Right kidney (tissue), 1 donor: ENCODE results near the gene SPACA9.

Source experiments
- DNase-seq: peaks from one replicate; pipeline ENCODE4 v3.0.0-alpha.2; 2016

SPACA9 gene

DNA sequence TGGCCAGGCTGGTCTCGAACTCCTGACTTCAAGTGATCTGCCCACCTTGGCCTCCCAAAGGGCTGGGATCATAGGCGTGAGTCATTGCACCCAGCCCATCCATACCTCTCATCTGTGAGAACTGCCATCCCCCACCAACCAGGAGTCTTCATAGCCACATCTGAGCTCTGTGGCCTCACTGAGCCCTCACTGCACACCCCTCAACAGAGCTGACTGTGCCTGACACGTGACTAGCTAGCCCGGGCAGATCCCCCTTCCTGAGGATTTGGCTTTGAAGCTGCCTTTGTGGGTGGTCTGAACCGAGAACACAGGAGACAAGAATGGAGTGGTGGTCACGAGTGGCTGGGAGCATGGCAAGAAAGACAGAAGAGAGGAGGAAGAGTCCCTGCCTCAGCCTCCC lies 16.2 kb upstream of the SPACA9 start:
- DNase-seq = no peak

DNA sequence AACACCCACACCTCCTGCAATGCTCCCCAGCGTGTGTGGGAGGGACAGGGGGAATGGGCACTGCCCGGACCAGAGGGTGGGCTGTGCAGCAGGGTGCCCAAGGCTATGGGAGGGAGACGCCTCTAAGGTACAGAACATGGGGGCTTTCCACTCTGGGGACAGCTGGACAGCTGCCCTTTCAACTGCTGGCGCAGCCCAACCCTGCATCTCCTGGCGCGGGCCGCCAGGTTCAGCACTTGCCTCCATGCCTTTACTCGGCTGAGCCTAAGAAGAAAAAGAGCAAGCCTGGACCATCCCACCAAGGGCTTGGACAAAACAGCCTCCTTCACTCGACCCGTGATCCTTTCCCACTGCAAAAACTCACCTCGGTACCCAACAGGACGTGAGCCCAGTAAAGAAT lies 15.6 kb upstream of the SPACA9 start:
- no peak for DNase-seq

DNA sequence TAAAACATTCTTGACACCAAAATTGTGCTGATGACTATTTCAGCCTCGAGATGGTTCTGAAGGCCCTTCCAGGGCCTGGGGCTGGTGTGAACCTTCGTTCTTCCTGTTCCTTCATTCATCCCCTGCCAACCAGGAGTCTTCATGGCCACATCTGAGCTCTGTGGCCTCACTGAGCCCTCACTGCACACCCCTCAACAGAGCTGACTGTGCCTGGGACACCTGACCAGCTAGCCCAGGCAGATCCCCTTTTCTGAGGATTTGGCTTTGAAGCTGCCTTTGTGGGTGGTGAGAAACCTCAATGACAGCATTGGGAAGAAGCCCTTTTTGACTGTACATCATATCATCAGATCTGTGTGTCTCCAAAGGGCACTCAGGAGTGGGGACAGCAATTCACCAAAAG lies 14.4 kb upstream of the SPACA9 start:
- no peak for DNase-seq

DNA sequence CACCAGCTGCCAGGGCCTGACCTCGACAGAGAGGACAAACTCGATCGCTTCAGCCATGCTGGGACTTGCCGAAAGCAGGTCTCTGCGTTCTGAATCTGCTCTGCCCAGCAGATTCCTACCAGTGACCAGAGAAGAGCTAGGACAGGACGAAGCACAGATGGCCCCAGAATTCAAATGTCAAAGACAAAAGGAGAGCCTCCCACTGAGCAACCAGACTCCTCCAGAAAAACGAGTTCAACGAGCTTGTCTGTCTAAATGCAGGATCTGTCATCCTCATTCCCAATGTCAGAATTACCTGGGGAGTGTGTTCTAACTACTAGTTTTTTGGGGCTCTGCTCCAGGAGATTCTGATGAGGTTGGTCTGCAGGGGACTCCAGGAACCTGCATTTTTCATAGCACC lies 14.0 kb upstream of the SPACA9 start:
- DNase-seq = no peak

DNA sequence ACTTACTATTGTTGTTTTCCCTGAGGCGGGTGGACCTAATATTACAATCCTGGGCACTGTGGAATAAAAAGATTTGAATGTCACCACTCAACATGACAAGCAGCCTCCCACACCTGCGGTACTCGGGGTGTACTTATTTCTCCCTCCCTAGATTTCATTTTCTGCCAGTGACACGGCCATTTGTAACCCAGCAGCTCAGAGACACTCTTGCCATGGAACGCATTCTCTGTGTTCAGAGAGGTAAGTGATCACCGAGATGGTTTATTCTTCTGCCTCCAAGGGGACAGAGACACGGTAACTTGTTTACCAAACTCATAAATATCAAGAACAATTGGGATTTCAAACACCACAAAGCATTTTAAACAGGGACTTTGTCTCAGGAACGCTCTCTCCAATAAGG lies 11.8 kb upstream of the SPACA9 start:
- DNase-seq = no peak

GRCh38 chr9:132869266-132869665 lies 9.4 kb upstream of the SPACA9 start:
- no peak for DNase-seq

DNA sequence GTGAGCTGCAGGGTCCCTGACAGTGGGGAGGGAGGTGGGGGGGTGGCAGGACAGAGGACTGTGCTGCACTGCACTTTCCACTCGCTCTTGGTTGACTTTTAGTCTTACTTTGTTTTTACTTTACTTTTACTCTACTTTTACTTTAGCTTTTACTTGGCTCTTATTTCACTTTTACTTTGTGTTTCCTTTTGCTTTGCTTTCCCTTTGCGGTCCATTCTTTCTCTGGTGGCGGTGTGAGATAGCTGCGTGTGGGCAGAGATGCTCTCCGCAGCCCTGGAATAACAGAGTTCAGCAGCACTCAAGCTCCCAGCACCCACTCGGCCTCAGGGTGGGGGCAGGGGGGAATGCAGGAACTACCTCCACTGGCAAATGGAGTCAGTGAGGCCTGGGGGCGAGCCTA lies 5.3 kb upstream of the SPACA9 start:
- DNase-seq = no peak

DNA sequence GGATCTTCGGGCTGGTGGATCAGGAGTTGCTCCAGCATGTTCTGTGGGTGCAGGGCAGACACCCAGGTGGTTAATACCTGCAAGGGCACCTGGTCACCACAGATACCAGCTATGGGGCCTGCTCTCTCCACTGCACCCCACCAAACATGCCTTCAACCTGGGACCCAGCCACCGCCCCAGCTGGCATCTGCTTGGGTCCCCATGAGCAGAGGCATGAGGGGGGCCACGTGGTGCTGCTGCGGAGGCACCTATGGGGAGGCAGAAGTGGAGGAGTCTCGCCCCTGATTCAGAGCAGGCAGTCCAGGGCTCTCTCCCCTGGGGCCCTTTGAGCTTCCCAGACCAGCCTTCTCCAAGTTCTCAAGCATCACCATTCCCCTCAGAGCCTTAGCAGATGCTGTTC lies 3.5 kb upstream of the SPACA9 start:
- DNase-seq = no peak

- DNase-seq = no peak
These were observed 1.8 kb upstream of the SPACA9 start for GRCh38 chr9:132876849-132877248.

- DNase-seq = no peak
These were observed 1.3 kb upstream of the SPACA9 start for GRCh38 chr9:132877458-132877823.

- peak; percentile 94 for DNase-seq
These were observed 639 bp upstream of the SPACA9 start, which contains the start of gene AK8 for GRCh38 chr9:132877824-132878694. Gene AK8, minus strand, starts transcription at chr9:132878284. Its CDS starts 29 bp downstream, at chr9:132878255.

DNA sequence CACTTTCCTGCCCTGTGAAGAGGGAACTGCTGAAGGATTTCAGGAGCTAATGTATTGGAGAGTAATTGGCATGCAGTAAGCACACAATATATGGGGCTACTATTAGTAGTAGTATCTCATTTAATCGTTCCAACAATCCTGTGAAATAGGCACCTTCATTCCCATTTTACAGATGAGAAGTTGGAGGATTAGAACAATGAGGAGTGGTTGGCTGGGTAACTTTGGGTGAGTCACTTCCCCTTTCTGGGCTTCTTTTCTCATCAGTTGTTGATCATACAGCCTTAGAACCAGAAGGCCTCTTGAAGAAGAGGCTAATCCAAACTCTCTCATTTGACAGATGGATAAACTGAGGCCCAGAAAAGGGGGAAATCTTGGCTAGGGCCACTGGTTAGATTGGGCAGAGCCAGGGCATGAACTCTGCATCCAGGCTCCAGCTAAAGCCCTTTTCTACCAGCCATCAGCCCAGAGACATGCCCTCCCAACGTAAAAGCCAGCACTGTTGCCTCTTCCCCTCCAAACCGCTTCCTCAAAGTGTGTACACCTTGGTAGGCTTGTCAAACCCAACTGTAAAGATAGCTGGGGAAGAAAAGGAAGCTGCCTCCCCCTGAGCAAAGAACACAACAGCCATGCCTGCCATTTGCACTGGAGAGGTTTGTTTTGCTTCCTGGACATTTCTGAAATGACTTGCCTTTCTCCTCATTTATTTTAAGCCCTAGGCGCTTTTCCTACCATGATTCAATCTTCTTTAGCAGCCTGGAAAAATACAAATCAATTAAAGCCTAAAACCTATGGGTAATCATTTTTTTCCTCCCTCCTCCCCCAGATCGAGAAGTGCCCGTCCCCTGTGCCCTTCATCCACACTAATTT lies 992 bp downstream of the SPACA9 start:
- no peak for DNase-seq

- no peak for DNase-seq
These were observed 1.6 kb downstream of the SPACA9 start for GRCh38 chr9:132880324-132880661.

DNA sequence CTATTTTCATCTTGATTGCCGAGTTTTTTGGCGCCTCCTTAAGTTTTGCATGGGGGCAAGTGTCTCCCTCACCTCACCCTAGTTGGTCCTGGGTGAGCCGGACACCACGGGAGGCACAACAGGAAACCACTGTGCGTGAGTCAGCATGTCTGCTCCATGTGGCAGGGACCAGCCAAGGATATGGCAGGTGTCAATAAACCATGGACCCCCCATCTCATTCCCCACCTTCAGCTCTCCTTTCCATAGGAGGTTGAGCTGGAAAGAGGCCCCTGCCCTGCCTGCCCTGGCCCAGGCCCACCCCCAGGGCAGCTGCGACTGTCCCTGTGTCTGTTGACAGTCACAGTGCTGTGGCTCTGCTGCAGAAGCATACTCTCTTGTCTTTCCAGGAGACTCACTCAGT lies 3.1 kb downstream of the SPACA9 start:
- no peak for DNase-seq

DNA sequence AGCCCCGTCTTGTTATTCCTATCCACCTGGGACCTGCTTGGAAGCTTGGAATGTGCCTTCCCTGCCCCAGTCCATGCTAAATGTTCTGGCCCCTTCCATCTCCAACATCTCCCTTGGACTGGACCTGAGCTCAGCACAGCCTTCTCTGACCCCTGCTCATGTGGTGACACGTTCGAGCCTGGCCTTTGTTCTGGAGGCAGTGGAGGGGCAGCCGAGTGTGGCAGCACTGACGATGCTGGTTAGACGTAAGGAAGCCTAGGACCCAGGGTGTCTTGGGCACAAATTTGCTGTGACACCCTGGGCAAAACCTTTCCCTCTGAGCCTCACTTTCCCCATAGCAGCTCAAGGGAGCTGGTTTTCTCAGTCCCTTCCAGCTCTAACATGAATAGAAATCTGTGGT lies 3.9 kb downstream of the SPACA9 start:
- no peak for DNase-seq

GRCh38 chr9:132883349-132884294 lies 4.9 kb downstream of the SPACA9 start:
- DNase-seq = no peak

DNA sequence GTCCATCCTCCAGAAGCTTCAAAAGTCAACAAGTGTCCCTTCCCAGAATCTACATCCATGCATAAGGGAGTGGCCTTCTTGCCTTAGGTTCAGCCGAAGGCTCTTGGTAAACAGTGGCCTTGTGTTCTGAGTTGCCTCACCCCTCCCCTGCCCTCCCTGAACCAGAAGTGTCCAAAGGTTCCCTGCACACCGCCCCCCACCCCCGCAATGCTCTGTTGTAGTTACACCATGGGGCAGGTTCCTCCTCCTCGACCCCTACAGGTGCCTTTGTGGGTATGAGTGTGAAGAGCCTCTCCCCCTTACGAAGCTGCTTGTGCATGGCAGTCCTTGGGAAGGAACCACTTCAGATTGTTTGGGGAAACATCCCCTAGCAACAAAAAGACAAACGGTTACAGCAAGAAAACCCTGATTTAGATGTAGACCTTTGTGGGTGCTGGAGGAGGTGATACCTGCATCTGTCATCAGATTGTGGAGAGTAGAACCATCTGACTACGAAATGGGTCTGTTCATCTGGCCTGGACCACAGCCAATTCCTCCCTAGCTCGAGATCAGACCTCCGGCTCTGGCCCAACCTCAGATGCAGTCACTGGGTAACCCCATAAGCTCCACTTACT lies 7.1 kb downstream of the SPACA9 start:
- DNase-seq = no peak

DNA sequence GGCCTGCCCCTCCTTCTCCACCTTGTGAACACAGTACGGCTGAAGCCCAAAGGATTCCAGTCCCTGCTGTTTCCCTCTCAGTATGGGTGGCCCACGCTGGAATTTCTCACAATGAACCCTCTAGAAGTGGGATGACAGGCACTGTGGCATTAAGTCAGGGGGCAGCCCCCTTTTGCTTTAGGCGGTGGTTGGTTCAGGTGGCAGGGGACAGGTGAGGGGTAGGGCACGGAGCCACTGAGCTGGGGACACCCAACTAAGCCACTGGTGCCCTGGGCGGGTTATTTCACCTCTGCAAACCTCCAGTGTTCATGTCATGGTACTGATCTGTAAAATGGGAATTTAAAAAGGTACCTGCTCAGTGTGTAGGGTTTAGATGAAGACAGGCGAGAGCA lies 7.6 kb downstream of the SPACA9 start:
- no peak for DNase-seq

DNA sequence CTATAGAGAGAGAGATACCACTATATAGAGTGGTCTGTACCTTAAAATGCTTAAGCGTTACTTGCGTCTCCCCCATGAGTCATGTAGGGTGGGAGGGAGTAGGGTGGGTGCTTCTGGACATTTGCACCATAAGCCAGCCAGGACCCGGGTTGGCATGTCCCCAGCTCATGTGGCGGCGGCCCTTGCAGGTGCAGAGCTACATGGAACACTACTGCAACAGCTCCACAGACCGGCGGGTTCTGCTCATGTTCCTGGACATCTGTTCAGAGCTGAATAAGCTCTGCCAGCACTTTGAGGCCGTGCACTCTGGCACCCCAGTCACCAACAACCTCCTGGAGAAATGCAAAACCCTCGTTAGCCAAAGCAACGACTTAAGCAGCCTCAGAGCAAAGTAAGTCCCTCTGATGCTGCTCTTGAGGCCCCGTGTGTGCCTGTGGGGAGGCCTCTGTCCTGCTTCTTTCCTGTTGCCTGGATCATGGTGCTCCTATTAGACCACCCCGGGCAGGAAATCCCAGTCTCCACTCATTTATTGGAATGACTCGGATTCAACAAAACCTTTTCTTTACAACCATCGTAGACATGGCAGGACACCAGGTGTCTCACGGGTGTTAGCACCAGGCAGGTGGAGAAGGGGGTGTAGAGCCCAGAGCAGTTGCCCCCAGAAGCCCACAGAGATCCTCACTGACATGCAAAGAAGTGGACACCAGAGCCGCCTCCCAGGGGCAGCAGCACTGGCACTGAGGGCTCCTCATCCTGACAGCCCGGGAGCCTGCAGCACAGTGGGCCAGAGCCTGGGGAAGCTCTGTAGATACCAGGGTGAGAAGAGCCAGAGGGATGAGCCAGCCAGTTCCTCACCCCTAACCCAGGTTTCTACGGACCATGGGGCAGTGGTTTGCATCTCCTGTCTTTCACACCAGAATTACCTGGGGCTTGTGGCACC lies 8.8 kb downstream of the SPACA9 start:
- no peak for DNase-seq

- DNase-seq = no peak
These were observed 9.5 kb downstream of the SPACA9 start for GRCh38 chr9:132888151-132888550.

DNA sequence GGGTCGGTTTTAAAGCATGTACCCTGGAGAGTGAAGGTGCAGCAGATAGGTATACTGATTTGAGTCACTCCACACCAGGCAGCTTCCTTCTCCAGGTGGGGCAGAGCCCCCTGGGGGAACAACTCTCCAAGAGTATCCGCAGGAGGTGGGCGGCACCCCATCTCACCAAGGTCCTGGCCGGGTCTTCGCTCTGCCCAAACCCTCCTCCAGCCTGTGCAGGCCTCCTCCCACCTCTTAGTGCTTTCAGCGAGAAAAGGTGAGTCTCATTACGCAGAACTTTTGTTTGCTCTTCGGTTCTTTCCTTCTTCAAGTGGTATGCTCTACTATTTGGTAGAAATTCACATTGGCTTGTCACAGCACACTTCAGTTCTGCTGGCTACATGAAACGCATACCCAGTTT lies 13.7 kb downstream of the SPACA9 start:
- DNase-seq = no peak
